HCT116 (cell line): ENCODE measurements around the gene ASCL2.

Source experiments
- CTCF ChIP-seq, 3 experiments: fragments of 200-600 bp in 1 of 3; sonication (generic) in 1 of 3; IDR thresholded peaks in 2 of 3; conservative IDR thresholded peaks in 1 of 3; 2 replicates each; pipeline ENCODE4 v1.5.1; 2012 to 2017; ENCODE audit warnings: low read depth in 2 of 3, low read length in 2 of 3, antibody characterized with exemption in 1 of 3, borderline replicate concordance in 1 of 3, control low read depth in 1 of 3, mild to moderate bottlenecking in 1 of 3, mixed read lengths in 1 of 3, mixed run types in 1 of 3, moderate library complexity in 1 of 3; ENCODE audit not compliant: insufficient read depth in 1 of 3
- ELF1 ChIP-seq: IDR thresholded peaks from 2 replicates; pipeline ENCODE4 v1.6.1; 2012; ENCODE audit warnings: low read depth, borderline replicate concordance
- EZH2 ChIP-seq: fragments of 200-600 bp; sonication (generic); IDR thresholded peaks from 2 replicates; pipeline ENCODE4 v1.6.1; 2017; ENCODE audit warnings: antibody characterized with exemption, mixed run types
- POLR2A ChIP-seq: IDR thresholded peaks from 2 replicates; pipeline ENCODE4 v1.7.0; 2011; ENCODE audit warnings: borderline replicate concordance; ENCODE audit not compliant: insufficient read depth, insufficient read length; ENCODE audit errors: extremely low read depth
- POLR2AphosphoS5 ChIP-seq: IDR thresholded peaks from 2 replicates; pipeline ENCODE4 v1.6.1; 2011; ENCODE audit warnings: mild to moderate bottlenecking, low read depth, low read length, moderate library complexity
- SP1 ChIP-seq: IDR thresholded peaks from 2 replicates; pipeline ENCODE4 v1.6.1; 2012; ENCODE audit warnings: low read depth
- SRF ChIP-seq: IDR thresholded peaks from 2 replicates; pipeline ENCODE4 v1.6.1; 2012; ENCODE audit warnings: low read depth
- ZBTB33 ChIP-seq: IDR thresholded peaks from 2 replicates; pipeline ENCODE4 v1.6.1; 2011; ENCODE audit warnings: mild to moderate bottlenecking, low read length, moderate library complexity; ENCODE audit not compliant: insufficient replicate concordance; ENCODE audit errors: extremely low read depth
- ZFX ChIP-seq: fragments of 450-650 bp; IDR thresholded peaks from 2 replicates; pipeline ENCODE4 v1.6.1; 2017
- ZNF274 ChIP-seq: fragments of 200-500 bp; sonication (Bioruptor generic); IDR thresholded peaks from 2 replicates; pipeline ENCODE4 v1.6.1; 2014; ENCODE audit warnings: mild to moderate bottlenecking, low read depth, low read length, inconsistent platforms
- TF ChIP-seq, protein P1 (sequence below): IDR thresholded peaks from 2 replicates; pipeline ENCODE4 v1.6.1; 2012
- TF ChIP-seq, protein P2 (sequence below): IDR thresholded peaks from 2 replicates; pipeline ENCODE4 v1.6.1; 2012; ENCODE audit warnings: low read depth

DNA sequence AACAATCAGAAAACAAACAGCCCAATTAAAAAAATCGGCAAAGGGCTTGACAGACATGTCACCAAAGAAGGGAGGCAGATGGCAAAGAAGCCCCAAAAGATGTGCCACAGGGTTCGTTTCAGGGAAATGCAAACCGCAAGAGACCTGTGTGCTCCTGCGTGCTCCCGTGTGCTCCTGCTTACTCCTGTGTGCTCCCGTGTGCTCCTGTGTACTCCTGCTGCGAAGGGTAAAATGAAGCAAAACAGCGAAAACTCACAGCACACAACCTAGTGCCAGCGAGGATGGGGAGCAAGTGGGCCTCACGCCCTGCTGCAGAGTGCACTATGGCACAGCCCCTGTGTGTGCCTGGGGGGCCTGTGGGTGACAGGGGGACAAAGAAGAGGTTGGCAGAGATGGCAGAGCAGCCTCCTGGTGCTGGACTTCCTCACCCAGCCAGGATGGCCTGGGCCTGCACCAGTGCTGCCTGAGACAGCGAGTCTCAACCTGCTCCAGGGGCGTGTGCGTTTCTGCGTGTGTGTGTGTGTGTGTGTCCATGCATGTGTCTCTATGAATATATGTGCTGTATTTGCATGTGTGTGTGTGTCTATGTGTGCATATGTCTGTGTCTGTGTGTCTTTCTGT is 14.0 kb downstream of the ASCL2 start:
- TF ChIP-seq CTCF (IDR thresholded peaks at IDR 0.05 in 2 of 3, conservative IDR thresholded peaks at IDR 0.05 in 1 of 3; ENCODE audit: borderline replicate concordance in 1 of 3, insufficient read depth in 1 of 3, low read depth in 2 of 3, low read length in 2 of 3), result no peak
- TF ChIP-seq POLR2AphosphoS5, result no peak
- no peak for TF ChIP-seq ZBTB33
- TF ChIP-seq, protein P1, sequence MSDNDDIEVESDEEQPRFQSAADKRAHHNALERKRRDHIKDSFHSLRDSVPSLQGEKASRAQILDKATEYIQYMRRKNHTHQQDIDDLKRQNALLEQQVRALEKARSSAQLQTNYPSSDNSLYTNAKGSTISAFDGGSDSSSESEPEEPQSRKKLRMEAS, result no peak
- no peak for TF ChIP-seq ELF1
- TF ChIP-seq SP1, result no peak
- no peak for TF ChIP-seq POLR2A
- TF ChIP-seq, protein P2, sequence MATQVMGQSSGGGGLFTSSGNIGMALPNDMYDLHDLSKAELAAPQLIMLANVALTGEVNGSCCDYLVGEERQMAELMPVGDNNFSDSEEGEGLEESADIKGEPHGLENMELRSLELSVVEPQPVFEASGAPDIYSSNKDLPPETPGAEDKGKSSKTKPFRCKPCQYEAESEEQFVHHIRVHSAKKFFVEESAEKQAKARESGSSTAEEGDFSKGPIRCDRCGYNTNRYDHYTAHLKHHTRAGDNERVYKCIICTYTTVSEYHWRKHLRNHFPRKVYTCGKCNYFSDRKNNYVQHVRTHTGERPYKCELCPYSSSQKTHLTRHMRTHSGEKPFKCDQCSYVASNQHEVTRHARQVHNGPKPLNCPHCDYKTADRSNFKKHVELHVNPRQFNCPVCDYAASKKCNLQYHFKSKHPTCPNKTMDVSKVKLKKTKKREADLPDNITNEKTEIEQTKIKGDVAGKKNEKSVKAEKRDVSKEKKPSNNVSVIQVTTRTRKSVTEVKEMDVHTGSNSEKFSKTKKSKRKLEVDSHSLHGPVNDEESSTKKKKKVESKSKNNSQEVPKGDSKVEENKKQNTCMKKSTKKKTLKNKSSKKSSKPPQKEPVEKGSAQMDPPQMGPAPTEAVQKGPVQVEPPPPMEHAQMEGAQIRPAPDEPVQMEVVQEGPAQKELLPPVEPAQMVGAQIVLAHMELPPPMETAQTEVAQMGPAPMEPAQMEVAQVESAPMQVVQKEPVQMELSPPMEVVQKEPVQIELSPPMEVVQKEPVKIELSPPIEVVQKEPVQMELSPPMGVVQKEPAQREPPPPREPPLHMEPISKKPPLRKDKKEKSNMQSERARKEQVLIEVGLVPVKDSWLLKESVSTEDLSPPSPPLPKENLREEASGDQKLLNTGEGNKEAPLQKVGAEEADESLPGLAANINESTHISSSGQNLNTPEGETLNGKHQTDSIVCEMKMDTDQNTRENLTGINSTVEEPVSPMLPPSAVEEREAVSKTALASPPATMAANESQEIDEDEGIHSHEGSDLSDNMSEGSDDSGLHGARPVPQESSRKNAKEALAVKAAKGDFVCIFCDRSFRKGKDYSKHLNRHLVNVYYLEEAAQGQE, result no peak
- TF ChIP-seq ZFX, result no peak
- TF ChIP-seq ZNF274, result no peak
- TF ChIP-seq EZH2, result no peak
- TF ChIP-seq SRF, result no peak
